Fibroblast of peridontal ligament (primary cell): ENCODE results near the gene GAB1.

ENCODE experiments used
- DNase-seq: peaks from one replicate; pipeline ENCODE4 v3.0.0-alpha.2; 2010; ENCODE audit errors: extremely low read depth

GAB1 gene

DNA sequence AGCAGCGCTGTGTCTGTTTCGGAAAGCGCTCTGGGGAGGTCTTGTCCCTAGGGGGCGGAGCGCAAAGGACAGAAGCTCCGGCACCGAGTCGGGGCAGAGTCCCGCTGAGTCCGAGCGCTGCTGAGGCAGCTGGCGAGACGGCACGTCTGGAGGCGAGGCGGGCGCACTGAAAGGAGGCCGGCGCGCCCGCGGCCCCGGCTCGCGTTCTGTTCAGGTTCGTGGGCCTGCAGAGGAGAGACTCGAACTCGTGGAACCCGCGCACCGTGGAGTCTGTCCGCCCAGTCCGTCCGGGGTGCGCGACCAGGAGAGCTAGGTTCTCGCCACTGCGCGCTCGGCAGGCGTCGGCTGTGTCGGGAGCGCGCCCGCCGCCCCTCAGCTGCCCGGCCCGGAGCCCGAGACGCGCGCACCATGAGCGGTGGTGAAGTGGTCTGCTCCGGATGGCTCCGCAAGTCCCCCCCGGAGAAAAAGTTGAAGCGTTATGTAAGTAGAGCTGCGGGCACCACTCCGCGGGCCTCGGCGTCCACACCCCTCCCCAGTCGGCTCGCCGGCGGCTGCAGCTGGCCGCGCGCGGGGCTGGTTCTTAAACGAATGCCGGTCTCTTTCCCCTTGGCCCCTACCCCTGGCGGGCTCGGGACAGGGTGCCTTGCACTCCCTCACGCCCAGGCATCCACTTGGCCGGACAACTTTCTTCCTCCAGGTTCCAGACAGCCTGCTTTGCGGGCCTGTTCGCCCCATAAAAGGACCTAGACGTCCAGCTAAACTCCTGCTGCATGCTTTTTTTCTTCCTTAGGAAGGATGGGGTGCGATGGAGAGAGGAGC, at the start of gene GAB1:
Gene GAB1, plus strand, starts transcription at position 96 of the 819 bp plus-strand sequence. Its CDS starts 313 bp downstream, at position 409.
- peak; percentile 58 for DNase-seq

DNA sequence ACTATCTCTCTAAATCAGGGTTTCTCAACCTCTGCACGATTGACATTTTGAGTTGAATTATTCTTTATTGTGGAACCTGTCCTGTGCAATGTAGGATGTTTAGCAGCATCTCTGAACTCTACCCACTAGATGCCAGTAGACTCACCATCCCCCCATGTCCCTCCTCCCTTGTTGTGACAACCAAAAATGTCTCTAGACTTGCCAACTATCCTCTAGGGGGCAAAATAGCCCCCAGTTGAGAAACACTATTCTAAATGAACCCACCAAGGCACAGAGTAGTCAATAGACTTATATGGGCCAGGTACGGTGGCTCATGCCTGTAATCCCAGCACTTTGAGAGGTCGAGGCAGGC, 49.1 kb upstream of the GAB1 start:
- no peak for DNase-seq

DNA sequence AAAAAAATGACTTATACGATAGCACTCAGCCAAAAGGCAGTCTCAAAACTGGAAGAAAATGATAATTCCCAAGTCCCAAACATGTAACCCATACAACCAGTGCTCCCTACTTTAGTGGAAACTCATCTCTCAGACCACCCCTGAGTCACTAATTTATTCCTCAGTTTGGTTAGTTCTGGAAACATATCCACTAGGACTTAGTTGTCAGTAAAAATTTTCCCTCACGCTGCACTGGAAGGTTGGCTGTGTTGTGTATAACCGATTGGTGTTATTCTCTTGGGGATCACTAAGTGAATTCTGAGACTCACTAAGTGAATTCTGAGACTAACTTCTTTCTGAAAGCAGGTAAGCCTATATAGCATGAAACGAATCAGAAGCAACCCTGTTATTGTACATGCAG, 48.5 kb upstream of the GAB1 start:
- DNase-seq, result peak; percentile 26

DNA sequence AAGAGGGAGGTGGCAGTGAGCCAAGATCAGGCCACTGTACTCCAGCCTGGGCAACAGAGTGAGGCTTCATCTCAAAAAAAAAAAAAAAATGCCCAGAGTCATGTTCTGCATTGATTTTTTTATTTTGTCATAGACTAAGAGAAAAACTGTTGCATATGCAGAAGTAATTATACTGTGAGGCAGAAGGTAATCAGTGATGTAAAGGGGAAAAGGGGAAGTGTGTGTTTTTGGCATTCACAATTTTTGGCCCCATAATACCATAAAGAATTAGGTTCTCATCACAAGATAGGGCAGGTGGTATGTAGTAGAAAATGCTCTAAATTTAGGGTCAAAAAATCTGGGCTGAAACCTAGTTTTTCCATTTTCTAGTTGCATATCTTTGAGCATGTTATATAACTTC, 47.3 kb upstream of the GAB1 start:
- no peak for DNase-seq

DNA sequence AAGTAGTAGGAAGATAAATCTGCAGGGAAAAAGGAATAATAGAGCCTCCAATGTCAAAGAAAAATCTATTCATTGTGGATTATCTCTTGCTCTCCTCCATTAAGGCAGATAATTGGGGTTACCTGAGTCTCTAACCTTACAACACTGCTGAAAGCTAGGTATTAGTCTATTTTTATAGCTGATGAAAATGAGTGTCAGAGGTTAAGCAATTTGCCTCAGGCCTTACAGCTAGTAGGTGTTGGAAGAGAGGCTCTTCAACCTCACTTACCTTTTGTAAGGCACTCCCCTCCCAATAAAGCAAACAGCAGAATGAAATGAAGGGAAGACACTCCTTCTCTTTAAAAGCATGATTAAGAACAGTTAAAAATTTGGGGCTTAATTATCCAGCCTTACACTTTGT, 45.4 kb upstream of the GAB1 start:
- no peak for DNase-seq

DNA sequence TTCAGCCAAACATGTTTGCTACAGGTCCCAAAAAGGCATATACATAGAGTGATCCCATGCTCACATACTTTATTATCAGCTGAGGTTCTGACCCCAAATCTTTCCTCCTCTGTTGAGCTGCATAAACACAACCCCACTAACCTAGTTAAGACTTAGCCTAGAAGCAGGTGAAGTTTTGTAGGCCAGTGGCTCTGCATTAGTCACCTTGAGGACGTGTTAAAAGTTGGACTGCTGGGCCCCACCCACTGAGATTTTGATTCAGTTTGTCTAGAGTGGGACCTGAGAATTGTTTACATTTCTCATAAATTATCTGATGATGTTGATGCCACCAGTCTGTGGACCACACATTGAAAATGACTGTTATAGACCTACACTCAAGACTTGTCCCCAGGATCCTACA, 43.8 kb upstream of the GAB1 start:
- no peak for DNase-seq

DNA sequence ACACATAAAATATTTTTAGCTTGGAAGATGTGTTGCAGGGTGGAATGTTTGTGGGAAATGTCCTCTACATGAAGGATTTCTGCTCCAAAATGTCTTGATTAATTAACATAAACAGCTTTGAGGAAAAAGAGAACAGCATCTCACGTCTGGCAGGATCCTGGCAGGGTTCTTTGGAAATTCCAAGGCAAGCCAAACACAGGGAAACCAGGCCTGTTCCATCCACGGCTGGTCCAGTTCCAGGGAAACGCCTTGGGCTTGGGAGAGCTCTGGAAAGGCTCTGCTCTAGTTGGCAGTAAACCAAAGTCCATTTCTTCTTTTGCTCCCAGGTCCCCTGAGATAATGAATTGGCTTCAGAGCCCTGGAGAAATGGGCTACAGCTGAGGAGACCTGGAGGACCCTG, 42.4 kb upstream of the GAB1 start:
- peak; percentile 87 for DNase-seq

DNA sequence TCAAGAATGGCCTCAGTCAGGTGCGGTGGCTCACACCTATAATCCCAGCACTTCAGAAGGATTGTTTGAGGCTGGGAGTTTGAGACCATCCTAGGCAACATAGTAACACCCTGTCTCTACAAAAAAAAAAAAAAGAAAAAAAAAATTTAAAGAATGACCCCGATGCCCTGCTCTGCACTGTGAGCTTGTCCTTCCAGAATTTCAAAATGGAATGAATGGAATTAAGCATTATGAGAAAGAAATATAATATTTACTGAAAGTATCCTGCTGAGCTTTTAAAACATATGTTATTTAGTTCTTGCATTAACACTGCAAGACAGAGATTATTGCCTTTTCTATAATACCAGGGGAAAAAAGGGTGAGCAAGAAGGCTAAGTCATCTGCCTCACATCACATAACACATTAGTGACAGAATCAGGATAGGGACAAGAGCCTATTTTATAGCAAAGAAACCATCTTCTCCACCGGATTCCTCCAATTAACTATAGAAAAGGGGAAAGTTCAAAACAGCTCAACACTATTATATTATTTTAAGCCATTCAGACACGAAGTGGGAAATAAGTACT, 41.9 kb upstream of the GAB1 start:
- DNase-seq, result no peak

DNA sequence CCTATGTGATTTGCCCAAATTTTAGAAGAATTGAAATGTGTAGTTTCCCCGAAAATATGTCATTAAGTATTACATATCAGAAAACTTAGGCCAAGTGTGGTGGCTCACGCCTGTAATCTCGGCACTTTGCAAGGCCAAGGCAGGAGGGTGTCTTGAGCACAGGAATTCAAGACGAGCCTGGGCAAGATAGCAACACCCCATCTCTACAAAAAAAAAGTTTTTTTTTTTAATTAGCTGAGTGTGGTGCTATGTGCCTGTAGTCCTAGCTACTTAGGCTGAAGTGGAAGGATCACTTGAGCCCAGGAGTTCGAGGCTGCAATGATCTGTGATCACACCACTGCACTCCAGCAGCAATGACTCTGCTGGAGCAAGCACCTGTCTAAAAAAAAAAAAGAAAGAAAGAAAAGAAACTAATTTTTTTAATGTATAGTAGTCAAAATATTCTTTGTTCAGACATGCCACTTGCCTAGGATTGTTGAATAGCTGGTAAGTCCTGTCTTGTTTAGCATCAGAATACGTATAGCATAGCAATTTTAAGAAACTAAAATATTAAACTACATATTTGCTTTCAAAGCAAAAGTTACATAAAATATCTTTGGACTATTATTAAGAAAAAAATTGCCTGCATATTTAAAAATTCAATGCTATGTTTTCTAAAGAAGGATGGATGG, 40.1 kb upstream of the GAB1 start:
- DNase-seq, result no peak

DNA sequence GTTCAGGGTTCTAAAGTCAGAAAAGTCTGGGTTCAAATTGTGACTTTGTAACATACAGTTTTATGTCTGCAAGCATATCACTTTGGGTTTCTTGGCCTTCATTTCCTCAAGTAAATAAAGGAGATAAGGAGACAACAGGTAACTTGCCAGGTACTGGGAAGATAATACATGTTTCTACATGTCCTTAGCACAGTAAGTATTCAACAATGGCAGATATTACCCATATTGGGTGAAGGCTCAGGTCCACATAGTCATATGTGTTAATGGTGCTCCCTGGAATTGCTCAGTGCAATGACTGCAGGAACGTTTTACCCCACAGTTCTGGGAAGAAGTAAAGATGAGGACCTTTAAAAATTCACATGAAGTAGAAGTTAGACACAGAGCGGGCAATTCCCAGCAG, 35.8 kb upstream of the GAB1 start:
- no peak for DNase-seq

DNA sequence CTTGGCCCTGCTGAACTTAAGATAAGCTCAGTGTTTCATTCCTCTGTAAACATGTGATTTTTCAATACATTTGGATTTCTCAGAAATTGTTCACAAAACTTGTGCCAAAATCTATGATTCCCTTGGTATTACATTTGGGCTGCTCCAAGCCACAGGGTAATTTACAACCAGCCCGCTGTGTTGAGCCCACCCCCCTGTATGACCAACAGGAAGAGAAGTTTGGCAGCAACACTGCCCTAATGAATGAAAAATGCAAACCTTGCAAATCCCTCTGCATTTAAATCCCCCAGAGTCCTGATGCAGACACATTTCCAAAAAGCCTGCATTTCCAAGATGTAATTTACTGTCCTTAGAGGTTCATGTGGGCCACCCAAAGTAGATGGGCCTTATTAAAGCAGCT, 34.1 kb upstream of the GAB1 start:
- peak; percentile 88 for DNase-seq

DNA sequence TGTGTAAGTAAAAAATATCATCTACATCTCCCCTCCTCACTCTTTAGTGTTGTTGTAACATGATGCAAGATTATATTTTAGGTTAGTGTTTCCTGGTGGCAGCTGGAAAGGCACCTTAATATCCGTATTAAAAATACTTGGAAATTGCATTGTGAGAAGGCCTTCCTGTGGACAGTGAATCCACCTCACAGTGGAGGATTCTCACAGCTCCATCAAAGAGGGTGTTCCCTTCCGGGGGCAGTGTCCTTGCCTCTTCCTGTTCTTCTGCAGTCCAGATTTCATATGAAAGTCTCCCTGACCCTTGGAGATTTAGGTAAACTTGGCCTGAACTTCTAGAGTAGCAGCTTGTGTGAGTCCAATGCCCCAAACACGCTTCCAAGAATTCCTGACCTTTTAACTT, 29.9 kb upstream of the GAB1 start:
- no peak for DNase-seq

DNA sequence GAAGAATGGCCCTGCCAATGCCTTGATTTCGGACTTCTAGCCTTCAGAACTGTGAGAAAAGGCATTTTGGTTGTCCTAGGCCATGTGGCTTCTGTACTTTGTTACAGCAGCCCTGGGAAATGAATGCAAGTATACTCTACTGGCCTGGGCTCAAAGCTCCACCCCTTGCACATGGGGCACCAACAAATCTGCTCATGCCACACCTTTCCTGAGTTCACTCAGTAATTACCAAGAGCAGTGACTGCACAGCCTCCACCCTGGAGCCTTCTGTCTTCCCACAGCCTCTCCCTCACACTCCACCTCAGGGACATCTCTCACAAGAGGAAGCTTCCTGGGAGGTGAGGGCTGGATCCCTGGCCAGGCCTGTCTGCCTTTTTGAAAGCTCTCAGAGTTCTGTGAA, 29.1 kb upstream of the GAB1 start:
- DNase-seq, result no peak

DNA sequence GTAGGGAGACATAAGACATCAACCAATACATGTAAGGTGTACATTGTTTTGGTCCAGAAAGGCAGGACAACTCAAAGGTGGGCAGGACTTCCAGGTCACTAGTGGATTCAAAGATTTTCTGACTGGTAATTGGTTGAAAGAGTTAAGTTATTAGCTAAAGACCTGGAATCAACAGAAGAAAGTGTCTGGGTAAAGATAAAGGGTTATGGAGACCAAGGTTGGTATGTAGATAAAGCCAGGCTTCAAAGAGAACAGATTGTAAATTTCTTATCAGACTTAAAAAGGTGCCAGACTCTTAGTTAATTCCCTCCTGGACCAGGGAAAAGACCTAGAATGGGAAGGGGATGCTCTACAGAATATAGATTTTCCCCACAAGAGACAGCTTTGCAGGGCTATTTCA, 28.3 kb upstream of the GAB1 start:
- DNase-seq, result no peak

DNA sequence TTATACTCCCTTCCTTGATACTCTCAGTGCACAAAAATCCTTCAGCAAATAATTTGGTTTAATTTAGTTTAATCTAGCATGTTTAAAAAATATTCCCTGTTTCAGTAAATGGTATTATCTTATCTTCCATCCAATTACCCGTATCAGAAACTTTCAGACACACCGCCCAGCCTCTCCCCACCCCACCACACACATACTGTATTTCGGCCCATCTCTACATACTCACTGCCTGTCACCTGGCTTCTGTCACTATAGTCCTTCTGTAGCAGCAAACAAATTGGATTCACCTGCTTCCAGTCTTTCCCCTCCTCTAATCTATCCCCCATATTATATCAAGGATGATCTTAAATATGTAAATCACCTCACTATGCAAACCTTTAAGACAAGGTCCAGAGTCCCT, 24.8 kb upstream of the GAB1 start:
- DNase-seq, result no peak

DNA sequence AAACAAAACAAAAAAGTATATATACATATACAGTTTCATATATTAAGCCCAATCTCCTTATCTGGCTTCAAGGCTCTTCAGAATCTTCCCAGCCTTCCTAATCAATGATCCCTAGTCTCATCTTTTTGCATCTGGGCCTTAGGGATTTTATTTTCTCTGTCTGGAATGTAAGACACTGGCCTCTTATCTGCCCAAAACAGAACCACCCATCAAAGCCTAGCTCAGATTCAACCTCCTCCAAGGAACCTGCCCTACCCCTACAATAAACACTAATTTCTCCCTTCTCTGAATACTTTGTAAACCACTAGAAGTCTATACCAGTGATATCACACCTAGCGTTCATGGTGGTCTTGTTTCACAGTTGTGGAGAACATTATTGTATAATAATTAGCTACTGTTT, 23.2 kb upstream of the GAB1 start:
- DNase-seq, result no peak

DNA sequence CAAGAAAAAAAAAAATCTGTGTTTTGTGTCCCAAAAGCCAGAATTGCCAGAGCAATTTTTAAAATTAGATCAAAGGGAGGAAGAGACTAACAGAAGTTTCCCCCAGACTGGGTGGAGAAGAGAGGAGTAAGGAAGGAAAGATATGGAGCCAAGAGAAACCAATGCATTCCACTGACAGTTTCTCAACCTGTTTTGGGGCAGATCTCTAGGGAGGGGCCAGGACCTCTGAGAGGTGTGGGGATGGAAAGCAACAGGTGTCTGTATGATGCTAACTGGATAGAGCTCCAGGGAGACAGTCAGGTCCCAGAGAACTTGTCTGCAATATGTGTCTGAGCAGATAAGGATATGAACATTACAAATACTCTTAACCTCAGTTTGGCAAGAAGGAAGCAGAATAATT, 22.7 kb upstream of the GAB1 start:
- no peak for DNase-seq

DNA sequence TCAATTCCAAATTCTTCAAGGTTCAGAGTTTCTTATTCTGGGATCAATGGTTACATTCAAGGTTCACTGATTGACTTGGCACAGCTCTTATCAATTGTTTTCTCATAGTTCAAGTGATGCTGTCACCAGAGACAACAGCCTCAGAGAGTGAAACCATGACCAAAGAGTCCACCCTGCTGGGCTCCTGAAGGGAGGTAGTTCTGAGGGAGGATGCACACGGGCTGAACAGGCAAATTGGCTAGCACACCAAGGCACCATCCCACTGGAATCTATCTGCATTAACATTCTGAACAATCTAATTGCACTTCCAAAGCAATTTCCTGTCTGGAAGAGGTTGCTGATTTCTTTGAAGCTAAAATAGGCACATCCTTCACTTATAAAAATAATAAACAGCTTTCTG, 16.6 kb upstream of the GAB1 start:
- DNase-seq, result no peak

DNA sequence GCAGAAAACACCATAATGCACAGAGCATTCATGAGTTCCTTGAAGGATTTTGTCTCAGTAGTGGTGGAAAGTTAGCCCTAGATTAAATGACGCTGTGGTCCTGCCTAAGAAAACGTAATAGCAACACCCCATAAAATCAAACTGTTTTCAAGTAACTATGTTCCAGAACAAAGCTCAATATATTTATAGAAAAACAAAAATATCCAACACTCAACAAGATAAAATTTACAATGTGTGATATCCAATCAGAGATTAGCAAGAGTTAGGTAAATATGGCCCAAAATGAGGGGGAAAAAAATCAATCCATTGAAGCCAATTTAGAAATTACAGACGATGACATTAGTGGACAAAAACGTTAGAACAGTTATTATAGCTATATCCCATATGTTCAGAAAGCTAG, 9.9 kb upstream of the GAB1 start:
- DNase-seq, result no peak

DNA sequence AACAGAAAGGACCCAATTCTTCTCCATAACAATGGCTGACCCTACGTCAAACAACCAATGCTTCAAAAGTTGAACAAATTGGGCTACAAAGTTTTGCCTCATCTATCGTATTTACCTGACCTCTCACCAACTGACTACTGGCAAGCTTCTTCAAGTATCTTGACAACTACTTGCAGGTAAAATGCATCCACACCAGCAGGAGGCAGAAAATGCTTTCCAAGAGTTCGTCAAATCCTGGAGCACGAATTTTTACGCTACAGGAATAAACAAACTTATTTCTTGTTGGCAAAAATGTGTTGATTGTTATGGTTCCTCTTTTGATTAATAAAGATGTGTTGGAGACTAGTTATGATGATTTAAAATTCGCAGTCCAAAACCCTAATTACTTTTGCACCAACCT, 6.7 kb upstream of the GAB1 start:
- DNase-seq, result no peak

DNA sequence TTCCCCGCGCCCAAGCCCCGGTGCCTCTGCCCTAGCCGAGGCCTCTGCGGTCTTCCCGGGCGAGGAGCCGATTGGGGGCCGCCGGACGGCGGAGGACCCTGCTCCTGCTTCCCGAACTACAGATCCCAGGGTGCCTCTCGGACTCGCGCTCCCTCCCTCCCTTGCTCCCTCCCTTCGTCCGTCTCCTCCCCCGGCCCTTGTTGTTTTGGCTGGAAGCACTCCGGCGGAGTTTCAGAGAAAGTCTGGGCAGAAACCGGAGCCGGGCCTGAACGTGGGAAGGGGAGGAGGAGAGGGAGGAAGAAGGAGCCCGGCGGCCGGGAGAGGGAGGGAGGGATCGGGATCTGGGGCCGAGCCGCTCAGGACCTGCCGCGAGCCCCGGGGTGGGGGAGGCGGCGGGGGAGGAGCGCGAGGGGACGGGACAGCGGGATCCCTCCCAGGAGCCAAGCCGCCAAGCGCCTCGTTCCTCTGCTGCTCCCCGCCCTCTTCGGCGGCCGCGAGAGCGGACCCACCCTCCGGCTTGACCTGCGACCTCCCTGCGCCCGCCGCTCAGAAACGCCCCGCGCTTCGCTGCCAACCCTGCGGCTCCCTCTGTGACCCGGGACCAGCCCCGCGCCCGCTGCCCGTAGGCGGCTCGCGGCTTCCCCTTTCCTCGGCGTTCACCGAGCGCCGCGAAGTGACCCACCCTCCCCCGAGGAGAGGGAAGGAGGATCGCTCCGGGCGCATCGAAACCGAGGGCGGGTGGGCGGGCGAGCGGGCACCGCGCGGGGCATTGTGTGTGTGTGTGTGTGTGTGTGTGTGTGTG, 496 bp upstream of the GAB1 start:
- peak; percentile 88 for DNase-seq

DNA sequence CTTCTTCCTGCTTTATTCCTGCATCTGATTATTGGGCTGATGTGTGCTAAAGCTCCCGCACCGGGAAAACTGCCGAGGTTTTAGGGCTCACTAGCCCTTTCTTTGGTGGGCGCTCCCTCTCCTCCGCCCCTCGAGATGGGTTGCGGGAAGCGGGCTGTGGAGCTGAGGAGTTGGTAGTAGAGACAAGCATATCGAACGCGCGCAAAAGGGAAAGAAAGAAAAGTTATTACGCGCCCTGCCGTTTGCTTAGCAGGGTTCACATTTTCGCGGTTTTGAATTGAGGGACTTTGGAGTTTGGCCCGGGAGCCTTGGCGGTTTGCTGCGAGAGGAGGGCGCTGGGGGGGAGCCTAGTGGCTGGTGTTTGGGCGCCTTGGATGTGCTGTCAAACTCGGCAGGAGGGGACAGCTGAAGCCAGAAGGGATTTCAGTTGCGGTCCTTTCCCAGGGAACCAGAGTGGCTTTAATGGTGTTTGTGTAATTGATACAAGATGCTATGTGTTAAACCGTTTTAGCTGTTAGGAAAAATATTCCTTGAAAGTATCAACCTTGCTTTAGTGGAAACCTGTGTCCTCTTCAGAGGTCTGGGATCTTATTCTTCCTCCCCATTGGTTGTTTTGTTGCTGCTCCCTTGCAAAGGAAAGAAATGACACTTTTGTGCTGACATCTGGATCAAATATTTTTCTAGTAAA, 1.1 kb downstream of the GAB1 start:
- DNase-seq, result peak; percentile 71
